ENCODE data around the gene APCDD1L. TPM values are rescaled to one million over a fixed set of nuclear protein-coding genes. Genes with fewer than 3 reads are reported as not detected.
A peak's percentile ranks its signal among the peaks of the same experiment; 100 is the strongest.

Gene APCDD1L
- total RNA-seq, 2 donors from 2014 or later = not detected

DNA sequence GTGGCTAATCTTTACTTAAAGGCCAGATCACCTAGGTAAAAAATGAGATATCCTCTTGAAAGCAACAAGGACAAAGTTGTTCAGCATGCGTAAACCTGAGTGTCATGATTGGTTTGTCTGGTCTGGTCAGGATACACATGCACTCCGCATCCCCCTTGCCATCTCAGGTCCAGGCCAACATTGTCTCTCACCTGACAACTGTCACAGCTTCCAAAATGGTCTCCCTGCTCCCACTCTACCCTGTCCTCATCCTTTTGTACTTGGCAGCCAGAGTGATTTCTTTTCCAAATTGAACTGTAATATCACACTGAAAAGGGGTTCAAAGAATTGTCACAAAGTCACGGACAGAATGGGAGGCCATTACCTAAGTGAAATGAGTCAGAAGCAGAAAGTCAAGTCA is 21.1 kb upstream of the APCDD1L start:
- Mint-ChIP-seq H3K36me3 (peaks cover 28% of the 10 kb centered on the region), H3K9me3 (peaks cover 15% of the 10 kb centered on the region), H3K4me1 (ENCODE audit: low read depth in 2 of 2) (peaks cover 0 to 8% of the 10 kb centered on the region in 2 donors), H3K27ac (no peak overlapping the region), H3K27me3 (peaks cover 15 to 33% of the 10 kb centered on the region in 2 donors), H3K4me3 (no peak overlapping the region)
- DNase-seq (ENCODE audit: low spot score) = no peak
- no peak for ATAC-seq

DNA sequence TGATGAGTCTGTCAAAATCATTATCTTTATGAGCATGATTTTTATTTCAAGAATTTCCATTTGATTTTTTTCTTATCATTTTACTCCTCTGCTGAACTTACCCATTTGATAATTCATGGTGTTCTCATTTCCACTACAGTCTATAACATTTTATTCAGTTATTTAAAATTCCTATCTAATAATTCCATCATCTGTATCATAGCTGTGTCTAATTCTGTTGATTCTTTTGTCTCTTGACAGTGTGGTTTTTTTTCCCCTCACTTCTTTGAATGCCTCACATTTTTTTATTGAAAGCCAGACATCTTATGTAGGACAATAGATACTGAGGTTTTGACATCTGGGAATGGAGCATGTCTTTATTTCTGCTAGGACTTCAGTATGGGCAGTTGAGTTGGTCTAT is 16.5 kb upstream of the APCDD1L start:
- Mint-ChIP-seq H3K27me3 (peaks cover 2 to 31% of the 10 kb centered on the region in 2 donors), H3K27ac (no peak overlapping the region), H3K9me3 (peaks cover 9% of the 10 kb centered on the region), H3K4me1 (ENCODE audit: low read depth in 2 of 2) (no peaks in the 10 kb centered on the region), H3K36me3 (peaks cover 29% of the 10 kb centered on the region), H3K4me3 (no peak overlapping the region)
- ATAC-seq = no peak
- no peak for DNase-seq (ENCODE audit: low spot score)

DNA sequence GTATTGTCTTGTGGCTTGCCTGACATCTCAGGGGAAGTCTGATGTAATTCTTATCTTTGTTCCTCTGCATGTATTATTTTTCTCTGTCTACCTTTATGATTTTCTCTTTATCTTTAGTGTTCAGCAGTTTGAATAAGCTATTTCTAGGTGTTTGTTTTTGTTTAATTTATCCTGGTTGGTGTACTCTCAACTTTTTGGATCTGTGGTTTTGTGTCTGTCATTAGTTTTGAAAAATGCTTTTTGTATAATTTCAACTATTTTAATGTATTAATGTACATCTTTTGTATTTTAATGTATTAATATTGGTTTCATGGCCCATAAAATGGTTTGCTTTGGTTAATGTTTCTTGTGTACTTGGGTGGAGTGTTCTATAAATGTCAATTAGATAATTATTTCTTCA is 15.9 kb upstream of the APCDD1L start:
- ATAC-seq = no peak
- Mint-ChIP-seq H3K27ac (no peak overlapping the region), H3K9me3 (peaks cover 9% of the 10 kb centered on the region)

DNA sequence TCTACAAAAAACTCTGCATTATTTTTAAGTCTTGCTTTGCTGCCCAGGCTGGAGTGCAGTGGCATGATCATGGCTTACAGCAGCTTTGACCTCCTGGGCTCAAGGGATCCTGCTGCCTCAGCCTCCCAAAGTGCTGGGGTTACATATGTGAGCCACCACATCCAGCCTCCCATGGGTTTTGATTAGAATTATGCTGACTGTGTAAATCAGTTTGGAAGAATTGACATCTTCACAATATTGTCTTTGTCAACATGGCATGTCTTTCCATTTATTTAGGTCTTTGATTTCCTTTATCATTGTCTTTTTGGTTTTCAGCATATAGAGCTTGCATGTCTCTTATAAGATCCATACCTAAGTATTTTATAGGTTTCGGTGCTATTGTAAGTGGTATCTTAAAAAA is 13.2 kb upstream of the APCDD1L start:
- Mint-ChIP-seq H3K4me3 (no peak overlapping the region), H3K27ac (no peak overlapping the region), H3K4me1 (ENCODE audit: low read depth in 2 of 2) (no peaks in the 10 kb centered on the region), H3K36me3 (peaks cover 37% of the 10 kb centered on the region), H3K9me3 (peaks cover 9% of the 10 kb centered on the region), H3K27me3 (peaks cover 2 to 28% of the 10 kb centered on the region in 2 donors)
- DNase-seq (ENCODE audit: low spot score) (no peak), ATAC-seq (no peak)

More for the DNA sequence above, 15.9 kb upstream of the APCDD1L start:
- peaks cover 2 to 31% of the 10 kb centered on the region in 2 donors for H3K27me3 Mint-ChIP-seq
- H3K4me1 Mint-ChIP-seq (ENCODE audit: low read depth in 2 of 2) = no peaks in the 10 kb centered on the region
- no peak overlapping the region for H3K4me3 Mint-ChIP-seq
- peaks cover 34% of the 10 kb centered on the region for H3K36me3 Mint-ChIP-seq
- DNase-seq (ENCODE audit: low spot score) = no peak

DNA sequence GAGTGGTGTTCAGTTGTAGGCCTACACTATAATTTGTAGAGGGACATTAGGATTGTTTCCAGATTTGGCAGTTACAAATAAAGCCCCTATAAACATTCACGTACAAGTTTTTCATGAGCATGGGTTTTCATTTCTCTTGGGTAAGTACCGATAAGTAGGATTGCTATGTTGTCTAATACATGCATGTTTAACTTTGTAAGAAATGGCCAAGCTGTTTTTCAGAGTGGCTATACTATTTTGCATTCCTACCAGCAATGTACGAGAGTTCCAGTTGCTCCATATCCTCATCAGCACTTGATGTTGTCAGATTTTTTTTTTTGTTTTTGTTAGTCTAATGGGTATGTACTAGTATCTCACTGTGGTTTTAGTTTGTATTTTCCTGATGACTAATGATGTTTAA is 11.2 kb upstream of the APCDD1L start:
- Mint-ChIP-seq H3K4me3 (no peak overlapping the region), H3K9me3 (peaks cover 1% of the 10 kb centered on the region), H3K4me1 (ENCODE audit: low read depth in 2 of 2) (no peaks in the 10 kb centered on the region)

DNA sequence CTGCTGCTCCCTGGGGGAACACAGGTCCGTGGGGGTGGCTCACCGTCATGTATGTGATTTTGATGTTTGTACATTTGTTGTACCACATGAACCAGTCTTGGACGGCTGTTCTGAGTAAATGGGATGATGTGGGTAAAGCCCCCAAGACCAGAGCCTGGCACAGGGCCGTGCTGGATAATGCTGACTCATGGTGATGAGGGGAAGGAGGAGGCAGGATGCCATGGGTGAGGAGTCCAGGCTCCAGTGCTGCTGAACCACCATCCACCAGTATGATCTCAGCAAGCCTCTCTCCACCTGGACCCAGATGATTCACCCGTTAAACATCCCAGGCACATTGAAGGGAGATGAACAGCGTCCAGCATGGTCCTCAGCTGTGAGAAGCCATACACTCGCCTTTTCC is 9.6 kb upstream of the APCDD1L start:
- Mint-ChIP-seq H3K4me3 (no peak overlapping the region), H3K9me3 (no peaks in the 10 kb centered on the region), H3K4me1 (ENCODE audit: low read depth in 2 of 2) (no peaks in the 10 kb centered on the region), H3K27ac (no peak overlapping the region), H3K36me3 (peaks cover 15% of the 10 kb centered on the region), H3K27me3 (peaks cover under 1 to 2% of the 10 kb centered on the region in 2 donors)
- ATAC-seq (peak in 1 of 2 donors; percentile 38), DNase-seq (ENCODE audit: low spot score) (no peak)

More for the DNA sequence above, 11.2 kb upstream of the APCDD1L start:
- no peak for DNase-seq (ENCODE audit: low spot score)
- no peak for ATAC-seq
- no peak overlapping the region for H3K27ac Mint-ChIP-seq
- H3K36me3 Mint-ChIP-seq = peaks cover 23% of the 10 kb centered on the region
- peaks cover 0 to 9% of the 10 kb centered on the region in 2 donors for H3K27me3 Mint-ChIP-seq

DNA sequence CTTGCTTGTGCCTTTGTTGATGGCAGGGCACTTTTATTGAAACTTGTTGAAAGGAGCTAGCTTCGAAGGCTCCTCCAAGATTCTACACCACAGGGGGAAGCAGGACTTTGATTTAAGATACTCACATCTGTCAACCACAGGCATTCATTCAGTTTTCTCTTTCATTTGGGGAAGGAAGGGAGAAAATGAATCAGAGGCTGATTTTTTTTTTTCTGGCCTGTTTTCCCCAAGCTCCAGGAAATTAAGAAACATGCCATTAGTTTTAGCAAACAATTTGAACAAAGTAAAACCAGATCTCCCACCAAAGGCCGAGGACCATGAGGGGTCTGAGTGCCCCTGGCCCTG is 8.7 kb upstream of the APCDD1L start:
- no peak overlapping the region for H3K27ac Mint-ChIP-seq

DNA sequence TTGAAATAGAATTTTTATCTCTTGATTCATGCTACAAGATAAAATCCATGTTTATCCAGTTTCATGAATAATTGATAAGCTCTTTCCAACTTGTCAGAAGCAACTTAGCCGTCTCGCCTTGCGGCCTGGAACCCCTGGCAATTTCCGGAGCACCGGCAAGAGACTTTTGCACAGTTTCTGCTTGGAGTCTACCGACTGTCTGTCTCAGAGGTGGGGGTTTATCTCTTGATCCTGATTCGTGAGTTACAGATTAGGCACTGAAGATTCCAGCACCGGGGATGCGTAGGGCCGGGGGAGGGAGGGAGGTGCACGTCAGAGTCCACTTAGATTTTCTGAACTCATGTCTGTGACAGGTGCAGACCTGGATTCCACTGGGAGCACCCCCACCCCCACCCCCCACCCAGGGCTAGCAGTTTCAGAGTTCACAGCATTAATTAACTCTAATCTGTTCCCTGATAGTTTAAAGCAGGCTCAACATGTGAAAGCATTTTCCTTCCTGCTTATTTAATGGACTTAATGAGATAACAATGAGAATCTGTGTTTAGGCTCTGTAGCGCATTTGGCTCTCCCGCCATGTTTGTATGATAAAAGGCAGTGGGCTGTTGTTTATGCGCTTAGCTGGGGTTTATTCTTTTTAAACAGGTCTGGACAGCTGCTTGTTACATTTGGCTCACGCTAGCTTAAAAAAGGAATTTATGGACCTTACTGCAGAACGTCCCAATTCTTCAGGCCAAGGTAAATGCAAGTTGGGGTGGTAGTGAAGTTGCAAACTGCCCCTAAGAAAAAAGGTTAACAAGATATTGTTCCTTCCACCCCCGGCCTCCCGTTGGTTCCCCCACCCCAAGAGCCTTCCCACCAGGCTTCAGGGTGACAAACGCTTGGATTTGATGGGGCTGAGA is 8.1 kb upstream of the APCDD1L start:
- H3K4me3 Mint-ChIP-seq = no peak overlapping the region
- no peak for DNase-seq (ENCODE audit: low spot score)
- no peaks in the 10 kb centered on the region for H3K9me3 Mint-ChIP-seq
- no peaks in the 10 kb centered on the region for H3K4me1 Mint-ChIP-seq (ENCODE audit: low read depth in 2 of 2)
- peaks cover 12% of the 10 kb centered on the region for H3K36me3 Mint-ChIP-seq
- H3K27me3 Mint-ChIP-seq = peaks cover 2 to 3% of the 10 kb centered on the region in 2 donors
- ATAC-seq = no peak
- no peak overlapping the region for H3K27ac Mint-ChIP-seq

More for the DNA sequence above, 8.7 kb upstream of the APCDD1L start:
- Mint-ChIP-seq H3K9me3 (no peaks in the 10 kb centered on the region), H3K36me3 (peaks cover 12% of the 10 kb centered on the region), H3K4me3 (no peak overlapping the region), H3K4me1 (ENCODE audit: low read depth in 2 of 2) (no peaks in the 10 kb centered on the region), H3K27me3 (peaks cover 0 to 2% of the 10 kb centered on the region in 2 donors)
- DNase-seq (ENCODE audit: low spot score) = no peak
- no peak for ATAC-seq

DNA sequence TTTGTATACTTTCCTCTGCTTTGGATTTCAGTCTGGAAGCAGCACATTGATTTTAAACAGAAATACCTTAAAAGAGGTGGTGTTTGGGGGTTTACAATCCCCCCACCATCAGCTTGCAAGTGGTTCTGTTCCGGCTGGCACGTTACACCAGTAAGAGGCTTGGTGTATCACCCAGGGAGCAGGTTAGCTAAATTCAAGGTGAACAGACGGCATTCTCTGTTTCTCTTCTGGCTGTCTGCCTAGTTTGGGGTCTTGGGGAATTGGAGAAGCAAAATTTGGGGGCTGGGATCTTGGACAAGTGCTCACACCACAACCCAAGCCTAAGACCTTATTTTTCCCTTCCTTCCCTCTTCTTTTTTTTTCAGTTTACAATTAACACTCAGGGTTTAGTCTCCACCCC is 7.5 kb upstream of the APCDD1L start:
- ATAC-seq = no peak
- Mint-ChIP-seq H3K27me3 (peaks cover 2 to 10% of the 10 kb centered on the region in 2 donors), H3K27ac (no peak overlapping the region), H3K4me3 (no peak overlapping the region), H3K4me1 (ENCODE audit: low read depth in 2 of 2) (no peaks in the 10 kb centered on the region), H3K36me3 (peaks cover 12% of the 10 kb centered on the region), H3K9me3 (no peaks in the 10 kb centered on the region)
- DNase-seq (ENCODE audit: low spot score) = no peak

DNA sequence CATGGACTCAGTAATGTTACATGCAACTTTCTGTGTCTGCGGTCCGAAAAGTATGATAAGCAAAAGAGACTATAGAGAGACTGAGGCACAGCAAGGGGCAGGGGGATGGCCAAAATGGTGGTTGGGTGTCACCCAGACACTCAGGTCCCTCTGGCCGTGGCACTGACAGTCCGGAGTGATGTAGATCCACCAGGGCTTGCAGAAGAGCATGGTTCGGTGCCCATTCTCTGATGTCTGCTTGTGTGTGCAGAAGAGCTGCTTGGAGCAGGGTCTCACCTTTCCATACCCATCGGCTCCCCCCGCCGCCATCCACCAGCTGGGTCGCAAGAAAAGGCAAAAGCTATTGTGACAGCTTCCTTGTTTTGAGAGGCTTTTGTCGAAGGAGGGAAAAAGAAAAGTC is 6.6 kb upstream of the APCDD1L start:
- no peak for DNase-seq (ENCODE audit: low spot score)
- H3K36me3 Mint-ChIP-seq = peaks cover 9% of the 10 kb centered on the region
- H3K9me3 Mint-ChIP-seq = no peaks in the 10 kb centered on the region
- H3K27ac Mint-ChIP-seq = no peak overlapping the region
- no peaks in the 10 kb centered on the region for H3K4me1 Mint-ChIP-seq (ENCODE audit: low read depth in 2 of 2)
- H3K4me3 Mint-ChIP-seq = no peak overlapping the region
- H3K27me3 Mint-ChIP-seq = peaks cover 6 to 18% of the 10 kb centered on the region in 2 donors
- ATAC-seq = no peak

DNA sequence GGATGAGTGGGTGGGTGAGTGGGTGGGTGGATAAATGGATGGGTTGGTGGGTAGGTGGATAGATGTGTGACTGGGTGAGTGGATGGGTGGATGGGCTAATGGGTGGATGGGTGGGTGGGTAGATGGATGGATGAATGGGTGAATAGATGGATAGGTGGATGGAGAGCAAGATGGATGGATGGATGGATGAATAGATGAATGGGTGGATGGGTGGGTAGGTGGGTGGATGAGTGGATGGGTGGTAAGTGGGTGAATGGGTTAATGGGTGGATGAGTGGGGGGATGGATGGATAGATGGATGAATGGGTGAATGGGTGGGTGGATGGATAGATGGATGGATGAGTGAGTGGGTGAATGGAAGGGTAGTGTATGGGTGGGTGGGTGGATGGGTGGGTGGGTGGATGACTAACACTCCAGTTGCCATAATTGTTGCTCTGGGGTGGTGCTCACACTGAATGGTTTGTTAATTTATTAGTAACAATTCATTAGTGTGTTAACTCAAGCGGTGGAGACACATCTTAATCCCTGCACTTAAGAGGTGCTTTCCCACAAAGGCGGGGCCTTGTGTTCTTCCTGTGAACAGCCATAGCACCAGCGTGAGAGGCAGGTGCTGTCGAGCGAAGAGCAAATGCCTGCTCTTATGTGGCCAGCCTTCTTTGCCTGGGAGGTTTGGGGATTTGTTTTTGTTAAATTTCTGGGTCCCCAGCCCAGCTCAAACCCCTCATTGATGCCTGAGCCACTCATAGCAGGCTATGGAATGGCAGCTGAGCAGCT is 4.9 kb upstream of the APCDD1L start:
- peaks cover 13 to 31% of the 10 kb centered on the region in 2 donors for H3K27me3 Mint-ChIP-seq
- H3K27ac Mint-ChIP-seq = no peak overlapping the region
- H3K36me3 Mint-ChIP-seq = no peaks in the 10 kb centered on the region
- no peak overlapping the region for H3K4me3 Mint-ChIP-seq
- no peaks in the 10 kb centered on the region for H3K4me1 Mint-ChIP-seq (ENCODE audit: low read depth in 2 of 2)
- DNase-seq (ENCODE audit: low spot score) (no peak), ATAC-seq (no peak)
- no peaks in the 10 kb centered on the region for H3K9me3 Mint-ChIP-seq

DNA sequence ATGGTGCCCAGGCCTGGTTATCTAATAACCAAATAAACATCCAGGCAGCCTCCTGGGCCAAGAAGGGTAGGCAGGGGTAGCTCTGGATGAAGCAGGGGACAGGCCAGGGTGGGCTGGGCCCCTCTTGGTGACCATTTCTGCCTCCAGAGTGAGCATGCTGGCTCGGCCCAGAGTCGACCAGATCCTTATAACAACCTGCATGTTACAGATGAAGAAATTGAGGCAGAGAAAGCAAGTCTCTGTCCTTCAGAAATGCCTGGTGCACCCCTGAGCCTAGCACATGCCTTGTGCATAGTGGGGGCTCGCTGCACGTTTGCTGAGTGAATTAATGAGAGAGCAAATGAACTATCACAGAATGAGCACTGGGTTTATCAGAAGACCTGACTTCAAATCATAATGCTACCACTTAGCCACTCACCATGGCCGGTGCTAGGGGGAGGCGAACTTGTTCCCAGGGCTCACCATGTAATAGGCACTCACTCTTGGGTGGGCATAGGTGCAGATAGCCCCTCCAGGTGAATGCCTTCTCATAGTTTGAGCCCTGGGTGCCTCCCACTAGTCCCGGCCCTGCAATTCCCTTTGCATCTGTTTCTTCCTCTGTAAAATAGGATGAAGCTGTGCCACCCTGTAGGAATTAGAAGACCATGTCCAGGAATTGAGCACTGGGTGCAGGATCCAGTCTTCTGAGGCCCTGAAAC is 3.8 kb upstream of the APCDD1L start:
- Mint-ChIP-seq H3K36me3 (no peaks in the 10 kb centered on the region), H3K4me1 (ENCODE audit: low read depth in 2 of 2) (no peaks in the 10 kb centered on the region), H3K27ac (no peak overlapping the region), H3K9me3 (no peaks in the 10 kb centered on the region), H3K27me3 (peaks cover 13 to 32% of the 10 kb centered on the region in 2 donors), H3K4me3 (no peak overlapping the region)
- ATAC-seq (no peak), DNase-seq (ENCODE audit: low spot score) (no peak)

DNA sequence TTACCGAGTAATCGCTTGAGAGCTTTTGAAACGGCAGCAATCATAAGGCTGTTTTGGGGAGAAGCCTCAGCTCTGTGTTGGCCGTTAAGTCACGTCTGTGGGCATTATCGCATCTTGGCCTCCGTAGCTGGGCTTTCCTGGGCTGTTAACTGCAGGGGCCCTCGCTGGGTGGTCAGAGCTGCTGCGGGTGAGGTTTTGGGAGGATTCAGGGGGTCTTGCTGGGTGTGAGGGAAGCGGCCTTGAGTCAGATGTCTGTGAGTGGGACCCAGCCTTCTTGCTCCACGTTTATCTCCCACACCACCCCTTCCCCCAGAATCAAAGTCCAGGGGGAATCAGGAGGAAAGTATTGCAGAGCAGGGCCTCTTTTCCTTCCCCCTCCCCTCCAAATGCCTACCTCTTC is 3.2 kb upstream of the APCDD1L start:
- DNase-seq (ENCODE audit: low spot score) = no peak
- Mint-ChIP-seq H3K4me1 (ENCODE audit: low read depth in 2 of 2) (no peaks in the 10 kb centered on the region), H3K4me3 (no peak overlapping the region), H3K36me3 (no peaks in the 10 kb centered on the region), H3K27me3 (peaks cover 13 to 34% of the 10 kb centered on the region in 2 donors), H3K9me3 (no peaks in the 10 kb centered on the region), H3K27ac (no peak overlapping the region)
- no peak for ATAC-seq
